ENCODE results near the gene MCC.
A peak's percentile ranks its signal among the peaks of the same experiment; 100 is the strongest.

DNA sequence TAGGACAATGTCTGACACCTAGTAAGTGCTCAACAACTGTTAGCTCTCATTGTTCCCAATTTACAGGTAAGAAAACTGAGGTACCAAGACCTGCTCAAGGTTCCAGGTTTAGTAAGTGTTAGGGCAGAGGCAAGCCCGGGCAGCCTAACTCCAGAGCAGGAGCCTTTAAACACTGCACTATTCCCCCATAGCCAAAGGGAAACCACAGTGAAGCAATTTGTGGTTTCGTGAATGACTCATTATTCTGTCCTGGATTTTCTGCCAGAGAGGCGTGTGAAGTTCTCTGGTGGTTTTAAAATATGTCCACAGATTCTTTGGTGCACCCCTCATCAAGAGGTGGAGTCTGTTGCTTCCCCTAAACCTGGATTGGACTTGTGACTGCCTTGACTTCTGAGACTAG, 1.0 kb upstream of the MCC start:
- TF ChIP-seq, protein P1, sequence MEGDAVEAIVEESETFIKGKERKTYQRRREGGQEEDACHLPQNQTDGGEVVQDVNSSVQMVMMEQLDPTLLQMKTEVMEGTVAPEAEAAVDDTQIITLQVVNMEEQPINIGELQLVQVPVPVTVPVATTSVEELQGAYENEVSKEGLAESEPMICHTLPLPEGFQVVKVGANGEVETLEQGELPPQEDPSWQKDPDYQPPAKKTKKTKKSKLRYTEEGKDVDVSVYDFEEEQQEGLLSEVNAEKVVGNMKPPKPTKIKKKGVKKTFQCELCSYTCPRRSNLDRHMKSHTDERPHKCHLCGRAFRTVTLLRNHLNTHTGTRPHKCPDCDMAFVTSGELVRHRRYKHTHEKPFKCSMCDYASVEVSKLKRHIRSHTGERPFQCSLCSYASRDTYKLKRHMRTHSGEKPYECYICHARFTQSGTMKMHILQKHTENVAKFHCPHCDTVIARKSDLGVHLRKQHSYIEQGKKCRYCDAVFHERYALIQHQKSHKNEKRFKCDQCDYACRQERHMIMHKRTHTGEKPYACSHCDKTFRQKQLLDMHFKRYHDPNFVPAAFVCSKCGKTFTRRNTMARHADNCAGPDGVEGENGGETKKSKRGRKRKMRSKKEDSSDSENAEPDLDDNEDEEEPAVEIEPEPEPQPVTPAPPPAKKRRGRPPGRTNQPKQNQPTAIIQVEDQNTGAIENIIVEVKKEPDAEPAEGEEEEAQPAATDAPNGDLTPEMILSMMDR (IDR thresholded peaks at IDR 0.05) = no peak
- TF ChIP-seq POLR2A (IDR thresholded peaks at IDR 0.05) (no peak), POLR2AphosphoS5 (IDR thresholded peaks at IDR 0.05; ENCODE audit: insufficient read depth in 1 of 2, low read depth in 1 of 2) (peak in 1 of 2 donors; percentile 83)
